Central memory CD8-positive, alpha-beta T cell (primary cell): Measurements from ENCODE around the gene MYO3B.

Source experiments
- ATAC-seq: fragments of 150-1000 bp; cut with Tn5 transposase; replicated peaks from 2 replicates; pipeline ENCODE4 v1.10.0; 2022; ENCODE audit warnings: mild to moderate bottlenecking, moderate FRiP score, moderate number of reproducible peaks; ENCODE audit not compliant: poor library complexity, severe bottlenecking; ENCODE audit errors: extremely low read depth
- DNase-seq, 2 donors: peaks; one replicate each; pipeline ENCODE4 v3.0.0; 2021; ENCODE audit warnings: low spot score in 2 of 2
- H3K27ac Mint-ChIP-seq: one replicate; pipeline ENCODE4 v1.8.0; 2022; ENCODE audit warnings: low read depth, mild to moderate bottlenecking, moderate library complexity, mixed read lengths
- H3K27me3 Mint-ChIP-seq: one replicate; pipeline ENCODE4 v1.8.0; 2022; ENCODE audit warnings: mixed read lengths
- H3K36me3 Mint-ChIP-seq: one replicate; pipeline ENCODE4 v1.8.0; 2022; ENCODE audit warnings: mild to moderate bottlenecking, moderate library complexity, mixed read lengths; ENCODE audit not compliant: insufficient read depth
- H3K4me1 Mint-ChIP-seq: one replicate; pipeline ENCODE4 v1.8.0; 2022; ENCODE audit warnings: mixed read lengths
- H3K4me3 Mint-ChIP-seq: one replicate; pipeline ENCODE4 v1.8.0; 2022; ENCODE audit warnings: mild to moderate bottlenecking, moderate library complexity, mixed read lengths
- H3K9me3 Mint-ChIP-seq: one replicate; pipeline ENCODE4 v1.8.0; 2022; ENCODE audit warnings: mixed read lengths

Gene MYO3B

GRCh38 chr2:170177950-170178781 is at the start of gene MYO3B:
Gene MYO3B, plus strand, starts transcription at chr2:170178147. Its CDS starts 141 bp downstream, at chr2:170178288.
- ATAC-seq, result peak; percentile 49
- Mint-ChIP-seq H3K4me3 (no peak within 1 kb of the TSS), H3K36me3 (no peaks in the 10 kb centered on the region)

GRCh38 chr2:170139276-170139967 is 38.5 kb upstream of the MYO3B start:
- ATAC-seq, result no peak

More at GRCh38 chr2:170177950-170178781, at the start of gene MYO3B:
- Mint-ChIP-seq H3K4me1 (peaks cover 20% of the 10 kb centered on the region), H3K27me3 (no peaks in the 10 kb centered on the region), H3K9me3 (no peaks in the 10 kb centered on the region), H3K27ac (no peak within 1 kb of the TSS)
- DNase-seq, result no peak

GRCh38 chr2:170140561-170140960 is 37.4 kb upstream of the MYO3B start:
- Mint-ChIP-seq H3K9me3 (no peaks in the 10 kb centered on the region), H3K4me1 (no peaks in the 10 kb centered on the region), H3K4me3 (no peak overlapping the region), H3K36me3 (no peaks in the 10 kb centered on the region), H3K27me3 (no peaks in the 10 kb centered on the region), H3K27ac (no peak overlapping the region)
- DNase-seq, result no peak
- ATAC-seq, result no peak

More at GRCh38 chr2:170139276-170139967, 38.5 kb upstream of the MYO3B start:
- no peaks in the 10 kb centered on the region for H3K36me3 Mint-ChIP-seq
- H3K27me3 Mint-ChIP-seq, result no peaks in the 10 kb centered on the region
- no peak overlapping the region for H3K4me3 Mint-ChIP-seq
- no peaks in the 10 kb centered on the region for H3K9me3 Mint-ChIP-seq
- no peak overlapping the region for H3K27ac Mint-ChIP-seq
- H3K4me1 Mint-ChIP-seq, result no peaks in the 10 kb centered on the region
- DNase-seq, result no peak

GRCh38 chr2:170141865-170142264 is 36.1 kb upstream of the MYO3B start:
- Mint-ChIP-seq H3K9me3 (no peaks in the 10 kb centered on the region), H3K4me3 (no peak overlapping the region), H3K4me1 (no peaks in the 10 kb centered on the region), H3K36me3 (no peaks in the 10 kb centered on the region), H3K27ac (no peak overlapping the region), H3K27me3 (no peaks in the 10 kb centered on the region)
- DNase-seq (no peak), ATAC-seq (no peak)

- ATAC-seq (no peak), DNase-seq (no peak)
- Mint-ChIP-seq H3K36me3 (no peaks in the 10 kb centered on the region), H3K27me3 (no peaks in the 10 kb centered on the region), H3K27ac (no peak overlapping the region), H3K9me3 (no peaks in the 10 kb centered on the region), H3K4me1 (no peaks in the 10 kb centered on the region), H3K4me3 (no peak overlapping the region)
These were observed 35.4 kb upstream of the MYO3B start for GRCh38 chr2:170142502-170142901.

GRCh38 chr2:170143045-170143717 is 34.8 kb upstream of the MYO3B start:
- no peak overlapping the region for H3K27ac Mint-ChIP-seq
- H3K9me3 Mint-ChIP-seq, result no peaks in the 10 kb centered on the region
- ATAC-seq (no peak), DNase-seq (no peak)
- no peaks in the 10 kb centered on the region for H3K4me1 Mint-ChIP-seq
- no peaks in the 10 kb centered on the region for H3K27me3 Mint-ChIP-seq
- H3K4me3 Mint-ChIP-seq, result no peak overlapping the region
- no peaks in the 10 kb centered on the region for H3K36me3 Mint-ChIP-seq

GRCh38 chr2:170144761-170145160 is 33.2 kb upstream of the MYO3B start:
- Mint-ChIP-seq H3K4me1 (no peaks in the 10 kb centered on the region), H3K36me3 (no peaks in the 10 kb centered on the region), H3K27ac (no peak overlapping the region)

GRCh38 chr2:170145191-170145590 is 32.8 kb upstream of the MYO3B start:
- Mint-ChIP-seq H3K4me3 (no peak overlapping the region), H3K4me1 (no peaks in the 10 kb centered on the region), H3K27ac (no peak overlapping the region), H3K9me3 (no peaks in the 10 kb centered on the region), H3K36me3 (no peaks in the 10 kb centered on the region), H3K27me3 (no peaks in the 10 kb centered on the region)
- no peak for ATAC-seq
- no peak for DNase-seq

More at GRCh38 chr2:170144761-170145160, 33.2 kb upstream of the MYO3B start:
- no peak overlapping the region for H3K4me3 Mint-ChIP-seq
- no peak for DNase-seq
- no peak for ATAC-seq
- no peaks in the 10 kb centered on the region for H3K9me3 Mint-ChIP-seq
- H3K27me3 Mint-ChIP-seq, result no peaks in the 10 kb centered on the region

GRCh38 chr2:170145675-170146432 is 32.1 kb upstream of the MYO3B start:
- no peak for DNase-seq
- Mint-ChIP-seq H3K27me3 (no peaks in the 10 kb centered on the region), H3K4me3 (no peak overlapping the region), H3K36me3 (no peaks in the 10 kb centered on the region), H3K27ac (no peak overlapping the region), H3K4me1 (no peaks in the 10 kb centered on the region), H3K9me3 (no peaks in the 10 kb centered on the region)
- no peak for ATAC-seq

GRCh38 chr2:170146784-170147183 is 31.2 kb upstream of the MYO3B start:
- DNase-seq (no peak), ATAC-seq (no peak)
- Mint-ChIP-seq H3K36me3 (no peaks in the 10 kb centered on the region), H3K27me3 (no peaks in the 10 kb centered on the region), H3K4me1 (no peaks in the 10 kb centered on the region), H3K9me3 (no peaks in the 10 kb centered on the region), H3K27ac (no peak overlapping the region), H3K4me3 (no peak overlapping the region)

- DNase-seq, result no peak
- Mint-ChIP-seq H3K27ac (no peak overlapping the region), H3K36me3 (no peaks in the 10 kb centered on the region), H3K9me3 (no peaks in the 10 kb centered on the region), H3K27me3 (no peaks in the 10 kb centered on the region), H3K4me1 (no peaks in the 10 kb centered on the region), H3K4me3 (no peak overlapping the region)
- ATAC-seq, result no peak
These were observed 30.4 kb upstream of the MYO3B start for GRCh38 chr2:170147576-170147975.

- Mint-ChIP-seq H3K36me3 (no peaks in the 10 kb centered on the region), H3K27ac (no peak overlapping the region), H3K4me1 (no peaks in the 10 kb centered on the region), H3K9me3 (no peaks in the 10 kb centered on the region), H3K4me3 (no peak overlapping the region), H3K27me3 (no peaks in the 10 kb centered on the region)
- no peak for DNase-seq
- no peak for ATAC-seq
These were observed 29.8 kb upstream of the MYO3B start for GRCh38 chr2:170148161-170148560.
